Thoracic aorta endothelial cell (primary cell): ENCODE data around the gene TDRD7. TPM values are rescaled to one million over a fixed set of nuclear protein-coding genes. Genes with fewer than 3 reads are reported as not detected.

Source experiments
- small RNA-seq: library from RNA; depleted of rRNA; stranded (forward); fragments of <200 nt; gene quantifications from one replicate; pipeline ENCODE3, GENCODE V24; 2012
- total RNA-seq: library from RNA; depleted of rRNA; stranded (reverse); fragments of >200 nt; gene quantifications from 2 replicates; pipeline ENCODE4 v1.2.3, GENCODE V29; 2012

The TDRD7 gene
- total RNA-seq = 17.1 and 18.2 TPM in 2 replicates

GRCh38 chr9:97411789-97412625 is at the start of gene TDRD7:
Gene TDRD7, plus strand, starts transcription at chr9:97412096. Its CDS starts 16,370 bp downstream, at chr9:97428466.

GRCh38 chr9:97501177-97501971 is 89.5 kb downstream of the TDRD7 start, which contains the start of gene TMOD1:
Gene TMOD1, plus strand, starts transcription at chr9:97501666. Its CDS starts 22,523 bp downstream, at chr9:97524189.

Small RNAs within 50 kb of the gene (small RNA-seq; reads per million reads assigned to genes)
- gene MIR1302-8 = not detected

Other genes with a start within 250 kb of the TDRD7 start
- gene CCDC180, start 104.4 kb upstream of the TDRD7 start, total RNA-seq = 0.79 and 1.5 TPM in 2 replicates
- 0.27 and 1.2 TPM in 2 replicates for gene TMOD1, start 89.6 kb downstream of the TDRD7 start, total RNA-seq
- gene TSTD2, start 221.3 kb downstream of the TDRD7 start, total RNA-seq = 16.4 and 17.0 TPM in 2 replicates
- gene NCBP1, start 221.7 kb downstream of the TDRD7 start, total RNA-seq = 69.3 and 72.0 TPM in 2 replicates